ENCODE measurements around the gene PDE6G. TPM values are rescaled to one million over a fixed set of nuclear protein-coding genes. Genes with fewer than 3 reads are reported as not detected.

PDE6G gene
- polyA plus RNA-seq, 3 donors: 0.20 to 1.0 (median 0.45) TPM

GRCh38 chr17:81609541-81610311, 46.6 kb downstream of the PDE6G start:
- WGBS, 3 donors: 75 to 92% (median 79%) methylated on average over 19 of the region's 19 CpGs
- no peak overlapping the region for H3K27ac ChIP-seq (ENCODE audit: low read depth, low read length)

GRCh38 chr17:81608605-81609004, 47.7 kb downstream of the PDE6G start:
- no peak overlapping the region for H3K27ac ChIP-seq (ENCODE audit: low read depth, low read length)
- WGBS, 3 donors: 92 to 93% (median 92%) methylated on average over 13 of the region's 13 CpGs

- no peak overlapping the region for H3K27ac ChIP-seq (ENCODE audit: low read depth, low read length)
- 96 to 98% (median 97%) methylated on average over 4 of the region's 4 CpGs for WGBS, 3 donors
Measured at GRCh38 chr17:81608082-81608481, 48.3 kb downstream of the PDE6G start.

- no peak overlapping the region for H3K27ac ChIP-seq (ENCODE audit: low read depth, low read length)
- 78 to 87% (median 78%) methylated on average over 6 of the region's 6 CpGs for WGBS, 3 donors
Measured at GRCh38 chr17:81607431-81607830, 48.9 kb downstream of the PDE6G start.

GRCh38 chr17:81603846-81604610, 52.3 kb downstream of the PDE6G start:
- 74 to 90% (median 90%) methylated on average over 11 of the region's 11 CpGs for WGBS, 3 donors

GRCh38 chr17:81601525-81602120, 54.7 kb downstream of the PDE6G start:
- no peak overlapping the region for H3K27ac ChIP-seq (ENCODE audit: low read depth, low read length)
- 33 to 42% (median 41%) methylated on average over 9 of the region's 9 CpGs for WGBS, 3 donors

More at GRCh38 chr17:81603846-81604610, 52.3 kb downstream of the PDE6G start:
- no peak overlapping the region for H3K27ac ChIP-seq (ENCODE audit: low read depth, low read length)

Other genes with a start within 250 kb of the PDE6G start
- gene ACTG1, start 143.7 kb downstream of the PDE6G start, polyA plus RNA-seq: 1,000 to 10,000 TPM; 1,930 to 3,527 (median 2,831) TPM
- gene FSCN2, start 128.2 kb downstream of the PDE6G start, polyA plus RNA-seq: 1 to 10 TPM in 2 of 3 donors, under 1 TPM in 1; 0.21 to 4.9 (median 1.0) TPM
- 10 to 100 TPM; 10.1 to 25.9 (median 22.4) TPM for gene FAAP100, start 104.2 kb downstream of the PDE6G start, polyA plus RNA-seq
- 10 to 100 TPM; 21.9 to 53.4 (median 30.8) TPM for gene NPLOC4, start 19.4 kb downstream of the PDE6G start, polyA plus RNA-seq
- gene TSPAN10, start 19.3 kb downstream of the PDE6G start, polyA plus RNA-seq: 1 to 10 TPM in 1 of 3 donors, under 1 TPM in 2; 0.79 to 1.3 (median 0.86) TPM
- gene OXLD1, start 10.1 kb upstream of the PDE6G start, polyA plus RNA-seq: 10 to 100 TPM; 33.5 to 51.2 (median 40.5) TPM
- 10 to 100 TPM in 2 of 3 donors, 1 to 10 TPM in 1; 8.9 to 18.6 (median 11.3) TPM for gene CCDC137, start 10.2 kb upstream of the PDE6G start, polyA plus RNA-seq
- gene ARL16, start 27.3 kb upstream of the PDE6G start, polyA plus RNA-seq: 10 to 100 TPM; 26.8 to 44.4 (median 41.1) TPM
- gene HGS, start 27.5 kb upstream of the PDE6G start, polyA plus RNA-seq: 100 to 1,000 TPM in 1 of 3 donors, 10 to 100 TPM in 2; 57.6 to 118 (median 91.6) TPM
- gene MRPL12, start 46.8 kb upstream of the PDE6G start, polyA plus RNA-seq: 100 to 1,000 TPM in 2 of 3 donors, 10 to 100 TPM in 1; 81.3 to 134 (median 118) TPM
- 10 to 100 TPM; 18.7 to 61.4 (median 43.2) TPM for gene SLC25A10, start 55.7 kb upstream of the PDE6G start, polyA plus RNA-seq
- 1 to 10 TPM in 1 of 3 donors, under 1 TPM in 1, not detected in 1; 0.12 to 1.4 TPM for gene GCGR, start 147.6 kb upstream of the PDE6G start, polyA plus RNA-seq
- 100 to 1,000 TPM in 2 of 3 donors, 10 to 100 TPM in 1; 92.8 to 190 (median 116) TPM for gene MCRIP1, start 176.7 kb upstream of the PDE6G start, polyA plus RNA-seq
- gene PPP1R27, start 178.5 kb upstream of the PDE6G start, polyA plus RNA-seq: under 1 TPM in 2 of 3 donors, not detected in 1; 0.15 to 0.58 TPM
- gene P4HB, start 204.0 kb upstream of the PDE6G start, polyA plus RNA-seq: 1,000 to 10,000 TPM in 1 of 3 donors, 100 to 1,000 TPM in 2; 377 to 2,064 (median 453) TPM
- gene ARHGDIA, start 214.8 kb upstream of the PDE6G start, polyA plus RNA-seq: 100 to 1,000 TPM; 133 to 351 (median 249) TPM
- 10 to 100 TPM; 20.0 to 46.4 (median 37.9) TPM for gene ALYREF, start 235.0 kb upstream of the PDE6G start, polyA plus RNA-seq
- 100 to 1,000 TPM; 160 to 319 (median 193) TPM for gene ANAPC11, start 235.2 kb upstream of the PDE6G start, polyA plus RNA-seq
- gene NPB, start 245.7 kb upstream of the PDE6G start, polyA plus RNA-seq: under 1 TPM in 2 of 3 donors, not detected in 1; 0.23 to 0.77 TPM

Data from adipose tissue (tissue), 3 donors.